Panc1 (cell line): ENCODE results near the gene ITM2A. TPM values are rescaled to one million over a fixed set of nuclear protein-coding genes. Genes with fewer than 3 reads are reported as not detected.

Experiments
- ATAC-seq: fragments of 200-7000 bp; cut with Tn5 transposase; 2 replicates; pipeline ENCODE4 v1.9.1; 2020; ENCODE audit warnings: mild to moderate bottlenecking, moderate library complexity
- BruUV-seq: library from RNA; stranded (reverse); fragments of 400-500 nt; replicated peaks from 2 replicates; lab custom pipeline; 2021; lab: Mats Ljungman, UMichigan
- CTCF ChIA-PET: fragments of 300-600 bp; sonication (Branson Sonifier 250); formaldehyde crosslinking; loops from one replicate; lab custom pipeline; 2022; ENCODE audit warnings: antibody characterized with exemption; lab: Charles Lee
- POLR2A ChIA-PET: fragments of 300-600 bp; sonication (Branson Sonifier 250); formaldehyde crosslinking; loops from one replicate; lab custom pipeline; 2022; ENCODE audit warnings: antibody characterized with exemption; lab: Charles Lee
- DNase-seq: peaks from one replicate; pipeline ENCODE4 v3.0.0-alpha.2; 2010; ENCODE audit warnings: low read depth, low spot score
- H3K27ac ChIP-seq: 2 replicates; pipeline ENCODE4 v1.5.1; 2011; ENCODE audit warnings: mild to moderate bottlenecking, low read length, inconsistent platforms
- H3K27me3 ChIP-seq: fragments of 200-500 bp; sonication (Bioruptor generic); 2 replicates; pipeline ENCODE4 v1.6.0; 2014; ENCODE audit warnings: low read length, inconsistent platforms; ENCODE audit not compliant: control insufficient read depth, insufficient read depth
- H3K36me3 ChIP-seq: fragments of 200-500 bp; sonication (Bioruptor generic); 2 replicates; pipeline ENCODE4 v1.5.1; 2014; ENCODE audit warnings: inconsistent platforms, mild to moderate bottlenecking, low read length, moderate library complexity; ENCODE audit not compliant: control insufficient read depth, insufficient read depth
- H3K4me1 ChIP-seq: 2 replicates; pipeline ENCODE4 v1.5.1; 2011; ENCODE audit warnings: inconsistent platforms, mild to moderate bottlenecking, low read length, moderate library complexity; ENCODE audit not compliant: control insufficient read depth, insufficient read depth
- H3K4me3 ChIP-seq, 2 experiments: 2 replicates each; pipeline ENCODE4 v1.5.1; 2011 to 2012; ENCODE audit warnings: low read depth in 2 of 2, low read length in 2 of 2, mild to moderate bottlenecking in 2 of 2, inconsistent platforms in 1 of 2, moderate library complexity in 1 of 2
- H3K9me3 ChIP-seq: fragments of 200-500 bp; sonication (Bioruptor generic); 2 replicates; pipeline ENCODE4 v1.5.1; 2014; ENCODE audit warnings: low read depth, mild to moderate bottlenecking, inconsistent platforms, low read length, moderate library complexity; ENCODE audit not compliant: control insufficient read depth, insufficient read depth
- CTCF ChIP-seq: fragments of 450-650 bp; IDR thresholded peaks from 2 replicates; pipeline ENCODE4 v1.5.1; 2017; ENCODE audit warnings: mild to moderate bottlenecking
- POLR2AphosphoS5 ChIP-seq: IDR thresholded peaks from 2 replicates; pipeline ENCODE4 v1.6.1; 2012; ENCODE audit warnings: mild to moderate bottlenecking, low read depth, low read length, moderate library complexity
- SIN3A ChIP-seq: IDR thresholded peaks from 2 replicates; pipeline ENCODE4 v1.6.1; 2012; ENCODE audit warnings: low read depth, mild to moderate bottlenecking, low read length, moderate library complexity, borderline replicate concordance; ENCODE audit not compliant: insufficient read depth
- TCF7L2 ChIP-seq: IDR thresholded peaks from 2 replicates; pipeline ENCODE4 v1.6.1; 2011; ENCODE audit warnings: mild to moderate bottlenecking, low read depth, low read length, inconsistent platforms
- in situ Hi-C: cut with HindIII; loops from 2 replicates; pipeline ENCODE4 v1.10.0; 2016; ENCODE audit warnings: low sequenced_read_pairs, low pct_unique_long_range_greater_than_20kb
- intact Hi-C: fragments of 100-400 bp; cut with micrococcal nuclease; formaldehyde crosslinking; loops from one replicate; pipeline ENCODE4 v1.10.0; 2022; ENCODE audit not compliant: unreplicated experiment
- total RNA-seq: library from RNA; stranded (reverse); gene quantifications from one replicate; pipeline ENCODE4 v1.2.1, GENCODE V29; 2021; ENCODE audit not compliant: unreplicated experiment
- TF ChIP-seq, protein P1 (sequence below), 2 experiments: IDR thresholded peaks; 2 replicates each; pipeline ENCODE4 v1.6.1; 2011 to 2012; ENCODE audit warnings: low read depth in 2 of 2, control low read depth in 1 of 2, low read length in 1 of 2, mild to moderate bottlenecking in 1 of 2, moderate library complexity in 1 of 2; ENCODE audit not compliant: insufficient read depth in 1 of 2

The ITM2A gene
- total RNA-seq, 1 experiment from 2014 or later: 0.49 TPM

DNA sequence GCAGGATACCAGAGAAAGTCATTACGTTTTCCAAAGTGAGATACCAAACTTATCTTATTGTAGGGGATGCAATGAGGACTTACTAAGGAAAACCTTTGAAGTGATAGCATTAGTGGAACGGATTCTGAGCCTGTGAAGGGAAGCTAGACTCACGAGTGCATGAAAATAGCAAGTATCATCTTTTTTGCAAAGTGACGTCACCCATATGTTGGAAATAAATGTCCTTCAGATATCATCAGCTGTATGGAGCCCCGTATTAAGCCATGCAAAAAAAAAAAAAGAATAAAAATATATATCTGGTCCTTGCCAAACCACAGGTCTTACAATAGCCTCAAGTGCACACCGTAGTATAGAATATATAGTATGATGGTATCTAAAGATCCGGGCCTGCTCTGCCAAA, 46.8 kb upstream of the ITM2A start:
- ChIA-PET CTCF (no interaction called here), POLR2A (no interaction called here)
- Histone ChIP-seq H3K4me3 (no peak overlapping the region), H3K36me3 (no peaks in the 10 kb centered on the region), H3K9me3 (no peaks in the 10 kb centered on the region), H3K4me1 (no peaks in the 10 kb centered on the region), H3K27ac (no peak overlapping the region), H3K27me3 (no peaks in the 10 kb centered on the region)
- ATAC-seq (no peak), DNase-seq (no peak)
- TF ChIP-seq SIN3A: no peak
- TF ChIP-seq, protein P1, sequence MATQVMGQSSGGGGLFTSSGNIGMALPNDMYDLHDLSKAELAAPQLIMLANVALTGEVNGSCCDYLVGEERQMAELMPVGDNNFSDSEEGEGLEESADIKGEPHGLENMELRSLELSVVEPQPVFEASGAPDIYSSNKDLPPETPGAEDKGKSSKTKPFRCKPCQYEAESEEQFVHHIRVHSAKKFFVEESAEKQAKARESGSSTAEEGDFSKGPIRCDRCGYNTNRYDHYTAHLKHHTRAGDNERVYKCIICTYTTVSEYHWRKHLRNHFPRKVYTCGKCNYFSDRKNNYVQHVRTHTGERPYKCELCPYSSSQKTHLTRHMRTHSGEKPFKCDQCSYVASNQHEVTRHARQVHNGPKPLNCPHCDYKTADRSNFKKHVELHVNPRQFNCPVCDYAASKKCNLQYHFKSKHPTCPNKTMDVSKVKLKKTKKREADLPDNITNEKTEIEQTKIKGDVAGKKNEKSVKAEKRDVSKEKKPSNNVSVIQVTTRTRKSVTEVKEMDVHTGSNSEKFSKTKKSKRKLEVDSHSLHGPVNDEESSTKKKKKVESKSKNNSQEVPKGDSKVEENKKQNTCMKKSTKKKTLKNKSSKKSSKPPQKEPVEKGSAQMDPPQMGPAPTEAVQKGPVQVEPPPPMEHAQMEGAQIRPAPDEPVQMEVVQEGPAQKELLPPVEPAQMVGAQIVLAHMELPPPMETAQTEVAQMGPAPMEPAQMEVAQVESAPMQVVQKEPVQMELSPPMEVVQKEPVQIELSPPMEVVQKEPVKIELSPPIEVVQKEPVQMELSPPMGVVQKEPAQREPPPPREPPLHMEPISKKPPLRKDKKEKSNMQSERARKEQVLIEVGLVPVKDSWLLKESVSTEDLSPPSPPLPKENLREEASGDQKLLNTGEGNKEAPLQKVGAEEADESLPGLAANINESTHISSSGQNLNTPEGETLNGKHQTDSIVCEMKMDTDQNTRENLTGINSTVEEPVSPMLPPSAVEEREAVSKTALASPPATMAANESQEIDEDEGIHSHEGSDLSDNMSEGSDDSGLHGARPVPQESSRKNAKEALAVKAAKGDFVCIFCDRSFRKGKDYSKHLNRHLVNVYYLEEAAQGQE (IDR thresholded peaks at IDR 0.05; ENCODE audit: insufficient read depth in 1 of 2, low read depth in 2 of 2, low read length in 1 of 2): no peak
- TF ChIP-seq POLR2AphosphoS5: no peak
- TF ChIP-seq TCF7L2: no peak
- no peak for TF ChIP-seq CTCF
- no TSS peak for BruUV-seq
- in situ Hi-C loops (no loop called here), intact Hi-C loops (loop anchor here (5.0 kb wide), 1 partner anchor 857 kb away; no protein-coding TSS in a partner anchor)

DNA sequence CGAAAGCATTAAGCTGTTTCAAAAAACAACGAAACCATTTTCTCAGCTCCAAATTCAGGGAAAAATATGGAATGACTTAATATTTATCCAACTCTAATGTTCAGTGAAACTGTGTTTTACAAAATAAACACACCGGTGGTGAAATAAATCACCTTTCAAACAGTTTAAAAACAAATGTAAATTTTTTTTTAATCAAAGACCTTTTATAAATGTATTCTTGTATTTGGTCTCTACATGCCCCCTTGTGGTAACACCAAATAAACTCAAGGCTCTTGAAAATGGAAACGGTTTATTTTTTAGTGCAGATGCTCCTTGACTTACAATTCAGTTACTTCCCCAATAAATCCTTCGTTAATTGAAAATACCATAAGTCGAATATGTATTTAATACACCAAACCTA, 45.8 kb upstream of the ITM2A start:
- CTCF ChIA-PET: no interaction called here
- DNase-seq (peak; percentile 1), ATAC-seq (no peak)
- TF ChIP-seq, protein P1 (IDR thresholded peaks at IDR 0.05; ENCODE audit: insufficient read depth in 1 of 2, low read depth in 2 of 2, low read length in 1 of 2): no peak
- TF ChIP-seq POLR2AphosphoS5: no peak
- TF ChIP-seq TCF7L2: no peak
- TF ChIP-seq SIN3A: no peak
- peak; percentile 51; the same call in 1 of the 2 replicates for TF ChIP-seq CTCF
- POLR2A ChIA-PET: no interaction called here
- intact Hi-C loops (loop anchor here (5.0 kb wide), 1 partner anchor 856 kb away; no protein-coding TSS in a partner anchor), in situ Hi-C loops (no loop called here)
- Histone ChIP-seq H3K4me3 (peak overlapping the region; percentile 6 to 21; a peak in 3 of 4 replicates), H3K9me3 (no peaks in the 10 kb centered on the region), H3K27me3 (no peaks in the 10 kb centered on the region), H3K36me3 (no peaks in the 10 kb centered on the region), H3K27ac (no peak overlapping the region), H3K4me1 (no peaks in the 10 kb centered on the region)
- BruUV-seq: no TSS peak
